ENCODE results near the gene LAPTM5.

The LAPTM5 gene

GRCh38 chr1:30757352-30758120 lies at the start of gene LAPTM5:
TSS of gene LAPTM5 (minus strand) at chr1:30757774. CDS start at chr1:30757745, 29 bp downstream.
- DNase-seq (ENCODE audit: insufficient read length, low spot score), result no peak
- FAIRE-seq, result no peak
- no peak for TF ChIP-seq CTCF (IDR thresholded peaks at IDR 0.05; ENCODE audit: insufficient read depth, missing control alignments)

- FAIRE-seq (no peak), DNase-seq (ENCODE audit: insufficient read length, low spot score) (no peak)
- no peak for TF ChIP-seq CTCF (IDR thresholded peaks at IDR 0.05; ENCODE audit: insufficient read depth, missing control alignments)
Observed at GRCh38 chr1:30806381-30807317, 49.1 kb upstream of the LAPTM5 start.

GRCh38 chr1:30805304-30806003 lies 47.9 kb upstream of the LAPTM5 start:
- FAIRE-seq, result no peak
- no peak for TF ChIP-seq CTCF (IDR thresholded peaks at IDR 0.05; ENCODE audit: insufficient read depth, missing control alignments)
- no peak for DNase-seq (ENCODE audit: insufficient read length, low spot score)

GRCh38 chr1:30804822-30805221 lies 47.2 kb upstream of the LAPTM5 start:
- no peak for TF ChIP-seq CTCF (IDR thresholded peaks at IDR 0.05; ENCODE audit: insufficient read depth, missing control alignments)
- DNase-seq (ENCODE audit: insufficient read length, low spot score), result no peak
- FAIRE-seq, result no peak

- FAIRE-seq (no peak), DNase-seq (ENCODE audit: insufficient read length, low spot score) (no peak)
- no peak for TF ChIP-seq CTCF (IDR thresholded peaks at IDR 0.05; ENCODE audit: insufficient read depth, missing control alignments)
Observed at GRCh38 chr1:30804352-30804751, 46.8 kb upstream of the LAPTM5 start.

GRCh38 chr1:30803562-30803961 lies 46.0 kb upstream of the LAPTM5 start:
- no peak for TF ChIP-seq CTCF (IDR thresholded peaks at IDR 0.05; ENCODE audit: insufficient read depth, missing control alignments)
- no peak for DNase-seq (ENCODE audit: insufficient read length, low spot score)
- no peak for FAIRE-seq

Measured in D721Med (cell line).